Measurements from ENCODE around the gene C17orf114.
A peak's percentile ranks its signal among the peaks of the same experiment; 100 is the strongest.

Gene C17orf114

GRCh38 chr17:4789701-4789950 is 12.5 kb downstream of the C17orf114 start:
- Histone ChIP-seq H3K9me3 (ENCODE audit: control insufficient read depth, insufficient read depth, low read depth, low read length) (no peaks in the 10 kb centered on the region), H3K27ac (ENCODE audit: extremely low read depth, low read depth, low read length) (peak overlapping the region; percentile 96), H3K36me3 (ENCODE audit: control insufficient read depth in 2 of 2, insufficient read depth in 1 of 2, low read length in 2 of 2) (no peaks in the 10 kb centered on the region), H3K4me3 (ENCODE audit: low read depth, low read length) (peak overlapping the region; percentile 62), H3K4me1 (ENCODE audit: control insufficient read depth, insufficient read depth, low read length) (peaks cover 4% of the 10 kb centered on the region)
- POLR2A ChIA-PET, result interaction anchor here (0.8 to 3.8 kb wide), 20 partner anchors 10 to 234 kb away, joined by 3 to 31 read pairs (median 4); partner anchors contain the start of genes ARRB2, CXCL16, MED11 and MINK1
- CTCF ChIA-PET, result interaction anchor here (0.6 to 4.9 kb wide), 37 partner anchors 9 to 846 kb away, joined by 3 to 37 read pairs (median 6); partner anchors contain the start of genes ARRB2, MED11, PELP1 and PLD2
- TF ChIP-seq ZNF704 (tag by site-specific recombination; IDR thresholded peaks at IDR 0.05) (no peak), ZNF530 (tag by site-specific recombination; IDR thresholded peaks at IDR 0.05; ENCODE audit: low read depth) (no peak), ZNF624 (tag by site-specific recombination; IDR thresholded peaks at IDR 0.05) (no peak), SP7 (tag by site-specific recombination; IDR thresholded peaks at IDR 0.05) (peak; percentile 24; the same call in 1 of the 2 replicates), SETDB1 (IDR thresholded peaks at IDR 0.05; ENCODE audit: insufficient read length, low read length) (no peak), ZNF132 (tag by site-specific recombination; IDR thresholded peaks at IDR 0.05; ENCODE audit: borderline replicate concordance) (no peak), ZNF792 (tag by site-specific recombination; IDR thresholded peaks at IDR 0.05) (0 out of 2 replicates have a peak, but pooled peaks have one; percentile 8), HOXC10 (CRISPR knock-in tag; IDR thresholded peaks at IDR 0.05) (no peak), ZNF302 (tag by site-specific recombination; IDR thresholded peaks at IDR 0.05; ENCODE audit: low read depth) (no peak), KLF17 (tag by site-specific recombination; IDR thresholded peaks at IDR 0.05) (no peak), ZBTB26 (tag by site-specific recombination; optimal IDR thresholded peaks at IDR 0.05) (no peak), SCRT1 (tag by site-specific recombination; IDR thresholded peaks at IDR 0.05; ENCODE audit: borderline replicate concordance) (no peak), GFI1B (tag by site-specific recombination; IDR thresholded peaks at IDR 0.05) (no peak), ZNF549 (tag by site-specific recombination; IDR thresholded peaks at IDR 0.05) (no peak), ZNF596 (tag by site-specific recombination; IDR thresholded peaks at IDR 0.05) (no peak), ZNF394 (tag by site-specific recombination; IDR thresholded peaks at IDR 0.05; ENCODE audit: borderline replicate concordance) (no peak; the same call in 1 of the 2 replicates), ZNF335 (tag by site-specific recombination; conservative IDR thresholded peaks at IDR 0.05) (no peak; the same call in 1 of the 2 replicates), ZNF513 (tag by site-specific recombination; IDR thresholded peaks at IDR 0.05) (no peak), ZNF529 (tag by site-specific recombination; IDR thresholded peaks at IDR 0.05; ENCODE audit: insufficient replicate concordance) (no peak), ZNF626 (tag by site-specific recombination; IDR thresholded peaks at IDR 0.05) (no peak), ZNF449 (tag by site-specific recombination; IDR thresholded peaks at IDR 0.05) (no peak), MEIS1 (CRISPR knock-in tag; IDR thresholded peaks at IDR 0.05; ENCODE audit: borderline replicate concordance) (no peak), ZNF404 (tag by site-specific recombination; IDR thresholded peaks at IDR 0.05) (no peak), ZBTB6 (tag by site-specific recombination; IDR thresholded peaks at IDR 0.05) (peak; percentile 93), ZNF19 (tag by site-specific recombination; IDR thresholded peaks at IDR 0.05; ENCODE audit: low read depth) (no peak), HIC1 (tag by site-specific recombination; IDR thresholded peaks at IDR 0.05) (no peak), KLF16 (tag by site-specific recombination; IDR thresholded peaks at IDR 0.05) (0 out of 2 replicates have a peak, but pooled peaks have one; percentile 43), KLF10 (tag by site-specific recombination; IDR thresholded peaks at IDR 0.05) (no peak)

Measured in HEK293 (cell line).